ENCODE data around the gene ADAMTS12.

The ADAMTS12 gene

GRCh38 chr5:33476992-33477391 lies 414.8 kb downstream of the ADAMTS12 start:
- H3K4me1 ChIP-seq (ENCODE audit: control insufficient read depth, insufficient read depth, low read length) = peaks cover 18% of the 10 kb centered on the region
- no peaks in the 10 kb centered on the region for H3K27me3 ChIP-seq (ENCODE audit: control insufficient read depth, insufficient read depth, low read length)
- no peaks in the 10 kb centered on the region for H3K9me3 ChIP-seq (ENCODE audit: control insufficient read depth, insufficient read depth, low read length)
- peaks cover 70% of the 10 kb centered on the region for H3K36me3 ChIP-seq (ENCODE audit: control insufficient read depth, insufficient read depth, low read length)
- no peak overlapping the region for H3K4me3 ChIP-seq (ENCODE audit: low read depth, low read length)
- H3K9ac ChIP-seq (ENCODE audit: low read depth, low read length) = no peak overlapping the region
- H3K27ac ChIP-seq (ENCODE audit: low read depth, low read length) = no peak overlapping the region

DNA sequence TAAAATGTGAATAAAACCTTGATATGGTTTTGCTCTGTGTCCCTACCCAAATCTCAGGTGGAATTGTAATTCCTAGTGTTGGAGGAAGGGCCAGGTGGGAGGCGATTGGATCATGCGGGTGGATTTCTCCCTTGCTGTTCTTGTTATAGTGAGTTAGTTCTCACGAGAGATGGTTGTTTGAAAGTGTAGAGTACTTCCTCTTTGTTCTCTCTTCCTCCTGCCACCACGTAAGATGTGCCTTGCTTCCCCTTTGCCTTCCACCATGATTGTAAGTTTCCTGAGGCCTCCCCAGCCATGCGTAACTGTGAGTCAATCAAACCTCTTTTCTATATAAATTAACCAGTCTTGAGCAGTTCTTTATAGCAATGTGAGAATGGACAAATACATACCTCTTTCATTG lies 416.1 kb downstream of the ADAMTS12 start:
- Histone ChIP-seq H3K9me3 (ENCODE audit: control insufficient read depth, insufficient read depth, low read length) (no peaks in the 10 kb centered on the region), H3K9ac (ENCODE audit: low read depth, low read length) (no peak overlapping the region), H3K36me3 (ENCODE audit: control insufficient read depth, insufficient read depth, low read length) (peaks cover 83% of the 10 kb centered on the region), H3K27ac (ENCODE audit: low read depth, low read length) (no peak overlapping the region), H3K4me3 (ENCODE audit: low read depth, low read length) (no peak overlapping the region), H3K4me1 (ENCODE audit: control insufficient read depth, insufficient read depth, low read length) (peaks cover 18% of the 10 kb centered on the region), H3K27me3 (ENCODE audit: control insufficient read depth, insufficient read depth, low read length) (no peaks in the 10 kb centered on the region)

- peaks cover 90% of the 10 kb centered on the region for H3K36me3 ChIP-seq (ENCODE audit: control insufficient read depth, insufficient read depth, low read length)
Observed at GRCh38 chr5:33474931-33475499, 416.8 kb downstream of the ADAMTS12 start.

DNA sequence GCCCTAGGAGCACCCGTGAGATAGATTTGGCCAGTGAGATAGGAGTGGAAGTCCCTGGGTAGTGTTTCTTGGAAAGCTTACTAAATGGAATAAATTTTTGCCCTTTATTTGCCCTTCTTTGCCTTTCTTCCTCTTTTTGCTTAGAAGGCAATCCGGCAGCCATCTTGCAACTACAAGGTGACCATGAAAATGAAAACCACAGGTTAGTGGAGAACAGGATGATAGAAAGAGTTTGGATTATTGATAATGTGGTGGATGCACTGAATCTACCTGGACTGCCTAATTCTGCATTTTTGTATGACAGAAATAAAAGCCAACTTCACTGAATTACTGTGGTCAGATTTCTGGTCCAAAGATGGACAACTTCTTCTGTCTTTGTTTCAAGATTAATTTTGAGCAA lies 417.8 kb downstream of the ADAMTS12 start:
- no peak overlapping the region for H3K9ac ChIP-seq (ENCODE audit: low read depth, low read length)
- no peaks in the 10 kb centered on the region for H3K27me3 ChIP-seq (ENCODE audit: control insufficient read depth, insufficient read depth, low read length)
- no peaks in the 10 kb centered on the region for H3K9me3 ChIP-seq (ENCODE audit: control insufficient read depth, insufficient read depth, low read length)
- peak overlapping the region; percentile 7 for H3K27ac ChIP-seq (ENCODE audit: low read depth, low read length)
- H3K36me3 ChIP-seq (ENCODE audit: control insufficient read depth, insufficient read depth, low read length) = peaks cover 91% of the 10 kb centered on the region
- peaks cover 18% of the 10 kb centered on the region for H3K4me1 ChIP-seq (ENCODE audit: control insufficient read depth, insufficient read depth, low read length)
- H3K4me3 ChIP-seq (ENCODE audit: low read depth, low read length) = no peak overlapping the region

More at GRCh38 chr5:33474931-33475499, 416.8 kb downstream of the ADAMTS12 start:
- no peak overlapping the region for H3K4me3 ChIP-seq (ENCODE audit: low read depth, low read length)
- H3K27ac ChIP-seq (ENCODE audit: low read depth, low read length) = no peak overlapping the region
- H3K9me3 ChIP-seq (ENCODE audit: control insufficient read depth, insufficient read depth, low read length) = no peaks in the 10 kb centered on the region
- H3K9ac ChIP-seq (ENCODE audit: low read depth, low read length) = no peak overlapping the region
- peaks cover 18% of the 10 kb centered on the region for H3K4me1 ChIP-seq (ENCODE audit: control insufficient read depth, insufficient read depth, low read length)
- no peaks in the 10 kb centered on the region for H3K27me3 ChIP-seq (ENCODE audit: control insufficient read depth, insufficient read depth, low read length)
